HG03045 (cell line): ENCODE results near the gene KHDC4.
A peak's percentile ranks its signal among the peaks of the same experiment; 100 is the strongest.
"Not testable (repeated sequence)": the region's sequence is repeated elsewhere in the genome, so short reads cannot be mapped to it uniquely, and the experiment has no call there.

Experiments used
- ATAC-seq: cut with Tn5 transposase; IDR thresholded peaks from one replicate; pipeline ENCODE4 v1.9.1; 2021; ENCODE audit warnings: mild to moderate bottlenecking, moderate library complexity; ENCODE audit not compliant: unreplicated experiment

The KHDC4 gene

DNA sequence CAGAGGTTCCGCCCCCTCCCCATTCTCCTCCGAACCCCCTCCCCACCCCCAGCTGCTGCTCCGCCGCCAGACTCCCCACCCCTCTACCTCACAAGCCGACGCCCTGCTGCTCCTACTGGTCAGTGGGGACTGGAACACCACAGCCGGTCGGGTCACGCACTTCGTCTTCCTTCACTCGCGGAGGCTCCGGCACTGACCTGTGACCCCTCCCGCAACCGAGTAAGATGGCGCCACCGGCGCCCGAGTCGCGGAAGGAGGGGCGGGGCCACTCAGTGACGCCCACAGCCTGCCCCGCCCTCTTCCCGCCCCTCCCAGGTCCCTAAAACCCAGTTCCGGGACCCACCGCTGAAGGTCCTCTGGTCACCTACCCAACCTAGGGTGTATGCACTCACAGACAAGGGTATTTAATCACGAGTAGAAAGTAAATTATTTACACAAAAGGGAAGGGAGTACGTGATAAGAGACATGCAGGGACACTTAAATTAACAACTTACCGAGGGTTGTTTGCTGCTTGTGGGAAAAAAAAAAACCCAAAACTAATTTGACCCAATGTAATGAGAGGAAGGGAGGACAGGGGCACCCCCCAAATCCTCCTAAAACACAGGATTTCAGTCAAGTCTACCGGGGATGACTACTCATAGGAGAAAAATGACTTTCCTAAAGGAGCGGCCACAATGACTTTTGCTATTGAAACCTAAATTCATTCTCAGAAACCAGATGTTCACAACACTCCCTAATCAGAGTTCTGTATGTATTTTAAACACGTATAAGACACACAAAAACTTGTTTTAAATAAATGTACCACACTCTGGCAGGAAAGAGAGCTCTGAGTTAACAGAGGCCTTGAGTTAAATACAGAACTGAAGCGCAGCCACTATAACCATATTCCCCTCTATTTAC is 22.8 kb downstream of the KHDC4 start, which contains the start of gene RIT1:
TSS of gene RIT1 (minus strand) at position 194 of the 900 bp plus-strand sequence. CDS start 588 bp downstream, outside the sequence.
- ATAC-seq = peak; percentile 76

GRCh38 chr1:155910621-155911121 is 23.5 kb downstream of the KHDC4 start:
- ATAC-seq = no peak

DNA sequence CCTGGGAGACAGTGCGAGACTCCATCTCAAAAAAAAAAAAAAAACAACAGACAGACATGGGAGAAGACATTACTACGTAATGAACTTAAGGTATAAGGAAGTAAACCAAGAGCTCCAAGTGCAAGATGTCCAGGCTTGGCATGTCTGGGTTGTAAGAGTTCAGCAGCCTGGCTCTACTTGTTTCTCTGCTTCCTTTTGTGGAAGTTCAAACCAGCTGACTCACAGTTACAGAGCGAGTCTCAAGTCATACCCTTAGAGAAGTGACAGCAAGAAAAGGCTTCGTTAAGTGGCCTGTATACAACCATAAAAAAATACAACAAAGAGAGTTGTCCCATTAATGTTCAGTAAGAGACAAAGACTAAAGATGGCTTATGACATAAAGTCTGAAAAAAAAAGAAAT is 24.3 kb downstream of the KHDC4 start:
- ATAC-seq = no peak

- no peak for ATAC-seq
Measured at GRCh38 chr1:155904261-155904660, 30.0 kb downstream of the KHDC4 start.

- no peak for ATAC-seq
Measured at GRCh38 chr1:155900161-155900560, 34.1 kb downstream of the KHDC4 start.

- no peak for ATAC-seq
Measured at GRCh38 chr1:155899683-155900082, 34.5 kb downstream of the KHDC4 start.

DNA sequence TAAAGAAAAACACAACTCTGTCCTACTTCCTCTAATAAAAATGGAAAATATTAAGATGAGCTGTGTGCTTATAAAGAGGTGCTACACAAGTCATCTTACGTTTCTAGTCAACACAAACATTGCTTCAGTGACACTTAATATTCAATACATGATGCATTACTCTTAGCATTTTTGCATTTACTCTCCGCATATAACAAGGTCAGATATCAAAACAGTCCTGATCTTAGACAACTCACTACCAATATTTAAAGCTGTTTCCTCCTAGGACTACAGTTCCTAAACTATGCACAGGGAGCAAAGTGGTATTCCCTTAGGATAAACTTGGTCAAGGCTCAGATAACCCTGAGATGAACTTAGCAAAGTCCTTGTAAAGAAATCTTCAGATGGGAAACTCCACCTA is 35.3 kb downstream of the KHDC4 start:
- no peak for ATAC-seq

GRCh38 chr1:155897746-155898145 is 36.5 kb downstream of the KHDC4 start:
- no peak for ATAC-seq

DNA sequence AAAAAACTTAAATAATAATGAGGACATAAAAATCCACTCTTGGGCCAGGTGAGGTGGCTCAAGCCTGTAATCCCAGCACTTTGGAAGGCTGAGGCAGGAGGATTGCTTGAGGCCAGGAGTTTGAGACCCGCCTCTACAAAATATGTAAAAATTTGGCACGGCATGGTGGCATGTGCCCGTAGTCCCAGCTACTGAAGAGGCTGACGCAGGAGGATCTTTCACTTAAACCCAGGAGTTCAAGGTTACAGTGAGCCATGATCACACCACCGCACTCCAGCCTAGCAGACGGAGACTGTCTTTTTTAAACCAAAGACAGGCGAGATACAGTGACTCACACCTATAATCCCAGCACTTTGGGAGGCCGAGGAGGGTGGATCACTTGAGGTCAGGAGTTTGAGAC is 37.7 kb downstream of the KHDC4 start:
- not testable (repeated sequence) for ATAC-seq

DNA sequence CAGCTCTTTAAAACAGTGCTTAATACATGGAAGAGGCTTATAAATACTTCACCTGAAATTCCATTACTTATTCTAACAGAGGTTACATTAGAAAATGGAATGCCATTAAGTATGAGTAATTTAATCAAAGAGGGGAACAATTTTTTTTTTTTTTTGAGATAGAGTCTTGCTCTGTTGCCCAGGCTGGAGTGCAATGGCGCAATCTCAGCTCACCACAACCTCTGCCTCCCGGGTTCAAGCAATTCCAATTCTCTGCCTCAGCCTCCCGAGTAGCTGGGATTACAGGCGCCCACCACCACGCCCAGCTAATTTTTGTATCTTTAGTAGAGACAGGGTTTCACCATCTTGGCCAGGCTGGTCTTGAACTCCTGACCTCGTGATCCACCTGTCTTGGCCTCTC is 38.6 kb downstream of the KHDC4 start:
- ATAC-seq = not testable (repeated sequence)

GRCh38 chr1:155893389-155894142 is 40.6 kb downstream of the KHDC4 start:
- no peak for ATAC-seq

GRCh38 chr1:155892796-155893195 is 41.4 kb downstream of the KHDC4 start:
- no peak for ATAC-seq

DNA sequence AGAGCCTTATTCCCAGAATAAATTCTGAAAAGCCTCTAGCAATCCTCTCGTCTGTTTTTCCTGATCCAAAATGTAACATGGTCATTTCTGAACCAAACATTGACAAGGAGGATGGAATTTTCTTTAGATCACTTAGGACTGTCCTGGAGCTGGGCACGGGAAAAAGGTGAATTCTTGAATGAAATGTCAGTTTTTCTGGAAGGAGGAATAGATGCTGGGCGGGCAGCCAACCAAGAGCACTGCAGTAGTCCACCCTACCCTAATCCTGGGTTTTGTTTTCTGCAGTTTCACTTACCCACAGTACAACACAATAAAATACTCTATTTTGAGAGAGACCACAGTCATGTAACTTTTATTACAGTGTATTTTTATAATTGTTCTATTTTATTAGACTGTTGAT is 44.0 kb downstream of the KHDC4 start:
- ATAC-seq = no peak

GRCh38 chr1:155889566-155889965 is 44.6 kb downstream of the KHDC4 start:
- no peak for ATAC-seq

DNA sequence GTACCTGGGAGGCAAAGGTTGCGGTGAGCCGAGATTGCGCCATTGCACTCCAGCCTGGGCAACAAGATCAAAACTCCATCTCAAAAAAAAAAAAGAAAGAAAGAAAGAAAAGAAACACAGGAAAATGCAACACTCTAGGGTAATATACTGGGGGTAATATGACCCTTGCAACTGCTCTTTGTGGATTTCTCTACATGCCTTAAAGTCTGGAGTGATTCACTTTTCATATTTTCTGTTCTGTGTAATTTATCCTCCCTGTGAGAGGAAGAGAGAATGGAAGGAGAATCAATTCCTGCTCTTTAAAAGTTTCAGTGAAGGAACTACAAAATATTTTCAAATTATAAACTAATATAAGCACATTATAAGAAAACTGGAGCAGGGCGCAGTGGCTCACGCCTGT is 45.7 kb downstream of the KHDC4 start:
- no peak for ATAC-seq

GRCh38 chr1:155884982-155885381 is 49.2 kb downstream of the KHDC4 start:
- ATAC-seq = no peak

GRCh38 chr1:155884031-155884960 is 49.9 kb downstream of the KHDC4 start:
- ATAC-seq = no peak

- no peak for ATAC-seq
Measured at GRCh38 chr1:155882766-155883165, 51.4 kb downstream of the KHDC4 start.

DNA sequence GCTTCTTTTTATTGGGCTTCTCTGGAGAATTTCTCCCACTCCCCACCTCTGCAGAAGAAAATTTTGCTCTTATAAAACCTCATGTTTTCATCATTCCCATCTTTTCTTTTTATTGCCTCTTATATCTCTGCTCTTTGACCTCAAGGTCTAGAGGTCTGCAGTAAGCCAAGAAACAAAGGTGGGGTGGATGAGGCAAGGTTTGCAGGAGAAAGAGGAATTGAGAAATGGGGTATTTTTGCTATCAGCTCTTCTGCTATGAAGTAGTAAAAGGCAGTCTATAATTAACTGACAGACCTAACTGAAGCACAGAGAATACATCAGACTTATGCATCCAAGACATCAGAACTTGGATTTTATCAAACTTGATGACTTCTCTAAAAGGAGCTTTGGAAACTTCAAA is 52.0 kb downstream of the KHDC4 start:
- no peak for ATAC-seq

DNA sequence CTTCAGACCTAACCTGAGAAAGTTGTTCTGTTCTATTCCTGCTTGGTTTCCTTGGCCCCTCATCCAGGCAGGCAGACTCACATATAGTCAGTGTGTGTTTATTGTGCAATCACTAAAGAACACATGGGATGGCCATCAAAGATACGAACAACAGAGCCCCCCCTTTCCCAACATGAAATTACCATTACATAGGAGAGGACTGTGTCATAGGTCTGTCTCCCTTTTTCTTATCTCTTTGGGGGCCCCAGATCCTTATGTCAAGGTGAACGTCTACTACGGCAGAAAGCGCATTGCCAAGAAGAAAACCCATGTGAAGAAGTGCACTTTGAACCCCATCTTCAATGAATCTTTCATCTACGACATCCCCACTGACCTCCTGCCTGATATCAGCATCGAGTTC is 53.3 kb downstream of the KHDC4 start:
- ATAC-seq = no peak

DNA sequence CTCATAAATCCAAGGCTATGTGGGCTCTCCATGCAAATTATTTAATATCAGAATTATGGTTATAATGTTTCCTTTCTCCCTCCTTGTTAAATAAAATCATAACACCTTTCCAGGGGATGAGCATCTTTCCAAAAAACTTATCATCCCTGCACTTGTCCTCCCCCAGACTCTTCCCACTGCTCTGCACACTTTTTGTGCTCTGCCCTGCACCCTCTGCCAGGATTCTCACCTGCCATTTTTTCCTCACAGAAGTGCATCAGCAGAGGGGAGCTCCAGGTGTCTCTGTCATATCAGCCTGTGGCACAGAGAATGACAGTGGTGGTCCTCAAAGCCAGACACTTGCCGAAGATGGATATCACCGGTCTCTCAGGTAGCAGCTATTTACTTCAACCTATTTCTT is 54.0 kb downstream of the KHDC4 start:
- ATAC-seq = no peak
